IPS DF 4.7 (cell line): ENCODE measurements around the gene ICA1L.
"Not testable (repeated sequence)": the region's sequence is repeated elsewhere in the genome, so short reads cannot be mapped to it uniquely, and the experiment has no call there.

ENCODE experiments used
- DNase-seq: peaks from one replicate; pipeline ENCODE4 v3.0.0-alpha.2; 2013; ENCODE audit warnings: low spot score; ENCODE audit errors: extremely low read depth

Gene ICA1L

GRCh38 chr2:202871300-202872141 lies at the start of gene ICA1L:
Gene ICA1L (minus strand): TSS chr2:202871766. CDS start chr2:202829009, 42,757 bp downstream.
- no peak for DNase-seq

GRCh38 chr2:202918860-202919259 lies 47.3 kb upstream of the ICA1L start:
- no peak for DNase-seq

DNA sequence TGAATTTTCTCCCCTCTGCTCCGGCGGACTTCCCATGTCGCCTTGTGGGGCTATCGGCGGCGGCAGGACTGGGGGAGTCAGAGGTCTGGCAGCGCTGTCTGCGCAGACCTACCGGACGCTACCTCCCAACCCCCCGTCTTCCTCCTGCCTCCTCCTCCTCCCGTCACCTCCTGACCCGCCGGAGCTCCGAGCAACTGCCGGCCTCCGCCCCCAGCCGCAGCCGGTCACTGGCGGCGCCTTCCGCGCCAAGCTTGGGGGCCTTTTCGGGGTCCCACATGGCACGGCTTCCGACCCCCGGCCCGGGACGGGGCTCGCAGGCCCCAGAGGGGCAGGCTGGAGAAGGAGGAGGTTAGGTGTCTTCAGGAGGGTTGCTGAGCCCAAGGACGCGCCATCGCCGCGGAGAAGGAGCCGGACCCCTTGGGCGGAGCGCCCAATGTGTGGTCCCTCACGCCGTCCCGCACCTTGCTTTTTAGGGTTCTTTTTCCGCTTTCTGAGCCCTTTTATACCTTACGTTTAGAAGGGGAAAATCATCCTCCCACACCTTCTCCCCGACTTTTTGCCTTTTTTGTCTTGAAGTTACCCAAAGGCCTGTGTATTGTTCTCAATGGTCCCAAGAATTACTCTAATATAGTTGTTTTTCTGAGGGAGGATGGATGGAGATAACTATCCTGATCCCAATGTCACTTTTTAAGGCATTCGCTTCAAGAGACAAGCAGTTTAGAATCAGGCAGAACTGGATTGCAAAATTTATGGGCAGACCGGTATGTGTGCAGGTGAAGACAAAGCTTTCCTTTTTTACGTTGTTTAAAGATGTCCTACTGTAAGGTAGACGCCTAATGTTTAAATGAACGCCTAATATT lies 41.0 kb upstream of the ICA1L start:
- not testable (repeated sequence) for DNase-seq

DNA sequence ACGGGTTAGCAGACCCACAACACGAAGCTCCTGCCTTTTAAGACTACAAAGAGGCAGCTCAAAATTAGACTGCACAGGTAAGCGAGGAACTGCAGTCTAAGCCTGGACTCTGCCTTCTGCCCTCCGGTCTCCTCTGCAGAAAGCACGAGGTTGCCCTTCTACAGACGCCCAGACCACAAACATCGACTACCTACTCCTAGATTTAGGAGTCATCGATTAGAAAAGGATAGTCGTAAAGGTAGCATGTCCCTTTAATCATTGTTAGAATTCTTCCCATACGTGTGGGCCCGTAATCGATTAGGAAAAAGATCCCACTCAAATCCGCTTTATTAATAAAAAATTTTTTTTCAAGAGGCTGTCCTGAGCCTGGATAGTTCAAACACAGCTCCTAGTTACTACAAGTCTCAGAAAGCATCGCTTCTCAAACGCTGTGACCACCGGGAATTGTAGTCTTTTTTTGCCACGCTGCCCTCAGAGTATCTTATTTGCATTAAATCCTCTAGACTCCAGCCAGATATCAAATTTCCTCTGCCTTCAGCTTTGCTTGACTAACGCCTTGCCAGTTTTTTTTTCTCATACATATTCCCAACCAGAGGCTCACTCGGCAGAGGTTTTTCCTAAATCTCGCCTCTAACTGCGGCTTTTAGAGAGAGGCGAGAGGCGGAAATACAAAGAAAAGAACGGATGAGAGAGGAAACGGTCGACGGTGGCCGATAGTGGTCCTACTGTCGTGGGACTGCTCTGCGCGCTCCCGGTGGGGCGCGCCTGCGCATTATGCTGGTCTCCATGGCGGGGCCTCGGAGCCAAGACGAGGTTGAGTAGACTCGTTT lies 40.2 kb upstream of the ICA1L start, which contains the start of the genes CARF and WDR12:
CARF (plus strand) TSS at position 764 of the 830 bp plus-strand sequence. CDS start 29,628 bp downstream, outside the sequence.
WDR12 (minus strand) TSS at position 162 of the 830 bp plus-strand sequence. CDS start 197 bp downstream, outside the sequence.
- peak; percentile 81 for DNase-seq

- no peak for DNase-seq
These were observed 39.6 kb upstream of the ICA1L start for GRCh38 chr2:202911203-202911511.

DNA sequence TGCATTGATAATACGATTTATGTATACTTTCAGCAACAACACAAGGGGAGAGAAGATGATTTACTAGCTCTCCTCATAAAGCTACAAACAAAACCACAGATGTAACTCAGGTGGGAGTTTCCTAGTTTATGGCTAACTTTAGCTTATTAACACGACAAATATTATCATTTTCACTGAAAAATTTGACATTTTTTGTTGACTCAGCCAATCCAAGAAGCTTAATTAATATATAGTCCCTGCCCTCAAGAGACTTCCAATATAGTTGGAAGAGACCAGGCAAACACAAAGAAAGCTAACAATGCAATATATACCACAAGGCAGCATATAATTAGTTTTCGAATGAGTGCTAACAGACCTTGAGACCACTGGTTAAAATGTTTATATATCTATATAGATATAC lies 39.1 kb upstream of the ICA1L start:
- no peak for DNase-seq

- DNase-seq, result not testable (repeated sequence)
These were observed 38.7 kb upstream of the ICA1L start for GRCh38 chr2:202910250-202910649.

GRCh38 chr2:202909394-202910192 lies 38.0 kb upstream of the ICA1L start:
- DNase-seq, result no peak

DNA sequence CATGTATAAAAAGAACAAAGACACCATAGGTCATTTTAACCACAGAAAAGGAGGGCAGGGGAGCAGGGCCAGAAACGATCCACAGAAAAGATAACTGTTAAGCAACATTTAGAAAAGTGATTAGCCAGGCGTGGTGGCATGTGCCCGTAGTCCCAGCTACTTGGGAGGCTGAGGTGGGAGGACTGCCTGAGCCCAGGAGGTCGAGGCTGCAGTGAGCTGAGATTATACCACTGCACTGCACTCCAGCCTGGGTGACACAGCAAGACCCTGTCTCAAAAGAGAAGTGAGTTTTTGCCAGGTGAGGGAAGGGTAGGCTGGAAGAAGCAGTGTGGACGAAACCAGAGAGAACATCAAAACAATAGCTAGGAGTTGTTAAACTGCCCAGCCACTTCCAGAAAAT lies 36.6 kb upstream of the ICA1L start:
- DNase-seq, result no peak

GRCh38 chr2:202905507-202905906 lies 33.9 kb upstream of the ICA1L start:
- DNase-seq, result not testable (repeated sequence)

GRCh38 chr2:202885190-202885589 lies 13.6 kb upstream of the ICA1L start:
- DNase-seq, result no peak

DNA sequence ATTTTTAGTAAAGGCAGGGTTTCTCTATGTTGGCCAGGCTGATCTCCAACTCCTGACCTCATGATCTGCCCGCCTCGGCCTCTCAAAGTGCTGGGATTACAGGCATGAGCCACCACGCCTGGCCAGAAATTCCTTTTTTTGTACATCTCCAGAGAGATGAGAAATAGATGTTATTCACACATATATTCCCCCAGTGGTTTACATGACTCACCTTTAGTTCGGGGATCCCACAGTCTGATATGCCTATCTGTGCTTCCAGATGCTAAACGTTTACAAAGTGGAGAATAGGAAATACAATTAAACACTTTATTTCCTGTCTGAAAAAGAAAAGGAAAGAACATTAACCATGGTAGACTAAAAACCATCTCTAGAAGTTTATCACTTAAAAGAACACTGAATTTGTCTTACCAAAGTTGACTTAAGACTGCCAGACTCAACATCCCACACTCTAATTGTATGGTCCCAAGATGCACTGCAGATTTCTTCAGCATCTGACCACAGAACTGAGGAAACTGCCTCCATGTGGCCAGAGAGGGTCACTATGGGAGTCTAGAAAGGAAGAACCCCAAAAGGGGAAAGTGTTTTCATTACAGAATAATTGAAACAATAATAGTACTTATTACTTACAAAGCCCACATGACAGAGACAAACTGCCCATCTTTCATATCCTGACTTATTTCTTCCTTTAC lies 12.6 kb upstream of the ICA1L start:
- no peak for DNase-seq

- DNase-seq, result no peak
These were observed 10.0 kb upstream of the ICA1L start for GRCh38 chr2:202881570-202881969.

DNA sequence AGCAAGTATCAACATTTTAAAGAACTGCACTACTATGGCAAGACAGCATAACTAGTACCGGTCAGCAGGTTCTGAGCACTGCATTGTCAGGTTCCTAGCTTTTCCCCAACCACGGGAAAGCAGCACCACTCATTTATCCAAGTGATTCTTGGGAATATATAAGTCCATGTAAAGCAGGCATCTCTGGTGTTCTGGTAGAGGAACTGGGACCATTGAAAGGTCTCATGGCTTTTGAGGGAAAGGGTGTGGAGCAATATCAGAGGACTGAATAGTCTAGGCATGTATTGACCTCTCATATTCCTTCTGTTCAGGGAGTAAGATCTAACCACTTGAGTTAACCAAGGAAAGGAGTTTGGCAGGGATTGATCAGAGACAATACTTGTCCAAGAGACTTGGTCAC lies 6.1 kb upstream of the ICA1L start:
- no peak for DNase-seq

DNA sequence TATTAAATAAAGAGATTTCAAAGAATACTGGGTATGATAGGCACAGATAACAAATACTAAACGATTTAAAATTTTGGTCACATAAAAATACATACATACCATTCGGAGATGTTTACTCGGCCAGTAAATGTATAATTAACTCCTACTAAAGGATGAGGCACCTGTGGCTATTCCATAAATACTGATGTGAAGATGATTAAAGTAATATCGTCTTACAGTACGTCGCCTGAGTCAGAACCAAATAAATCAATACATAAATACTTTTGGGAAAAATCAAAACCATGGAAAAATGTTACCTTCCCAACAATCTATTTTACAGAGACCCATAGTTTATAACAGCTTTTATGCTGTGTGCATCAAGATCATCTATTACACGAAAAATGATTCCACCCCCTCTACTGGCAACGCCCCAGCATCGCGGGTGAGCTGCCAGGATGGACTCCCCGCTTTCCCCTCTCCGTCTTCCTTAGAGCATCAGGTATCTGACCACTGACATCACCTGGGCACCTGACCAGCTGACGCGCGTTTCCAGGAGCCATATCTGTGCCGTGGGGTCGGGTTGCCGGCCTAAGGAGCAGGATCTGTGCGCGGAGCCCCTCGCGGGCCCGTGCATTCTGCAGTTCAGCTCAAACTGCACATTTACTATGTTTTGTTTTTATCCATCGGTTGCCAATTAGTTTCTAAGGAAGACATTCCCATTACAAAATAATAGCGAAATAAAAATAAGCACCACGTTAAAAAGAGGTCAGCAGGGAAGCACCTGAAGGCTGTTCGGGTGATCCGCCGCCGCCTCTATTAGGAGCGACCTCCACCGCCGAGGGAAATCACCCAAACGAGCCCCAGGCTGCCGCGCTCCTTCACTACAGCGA lies 901 bp downstream of the ICA1L start:
- peak; percentile 44 for DNase-seq

DNA sequence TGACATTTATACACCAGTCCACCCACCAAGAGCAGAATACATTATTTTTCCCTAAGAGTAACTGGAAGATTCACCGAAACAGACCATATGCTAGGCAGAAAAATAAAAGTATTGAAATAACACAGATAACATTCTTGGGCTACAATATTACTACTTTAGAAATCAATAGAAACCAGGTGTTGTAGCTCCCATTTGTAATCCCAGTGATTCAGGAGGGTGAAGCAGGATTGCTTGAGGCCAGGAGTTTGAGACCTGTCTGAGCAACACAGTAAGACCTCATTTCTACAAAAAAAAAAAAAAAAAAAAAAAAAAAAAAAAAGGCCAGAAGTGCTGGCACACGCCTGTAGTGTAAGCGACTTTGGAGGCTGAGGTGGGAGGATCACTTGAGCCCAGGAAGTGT lies 9.6 kb downstream of the ICA1L start:
- DNase-seq, result no peak

GRCh38 chr2:202858601-202859000 lies 13.0 kb downstream of the ICA1L start:
- no peak for DNase-seq

GRCh38 chr2:202849343-202849742 lies 22.2 kb downstream of the ICA1L start:
- not testable (repeated sequence) for DNase-seq

DNA sequence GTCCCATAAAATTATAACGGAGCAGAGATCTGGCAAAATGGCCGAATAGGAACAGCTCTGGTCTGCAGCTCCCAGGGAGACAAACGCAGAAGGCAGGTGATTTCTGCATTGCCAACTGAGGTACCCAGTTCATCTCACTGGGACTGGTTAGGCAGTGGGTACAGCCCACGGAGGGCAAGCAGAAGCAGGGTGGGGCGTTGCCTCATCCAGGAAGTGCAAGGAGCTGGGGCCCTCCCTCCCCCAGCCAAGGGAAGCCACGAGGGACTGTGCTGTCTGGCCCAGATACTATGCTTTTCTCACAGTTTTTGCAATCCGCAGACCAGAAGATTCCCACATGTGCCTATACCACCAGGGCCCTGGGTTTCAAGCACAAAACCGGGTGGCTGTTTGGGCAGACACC lies 22.8 kb downstream of the ICA1L start:
- no peak for DNase-seq
